Psoas muscle (tissue), 8 donors: Measurements from ENCODE around the gene SGMS1. TPM values are rescaled to one million over a fixed set of nuclear protein-coding genes. Genes with fewer than 3 reads are reported as not detected.
A peak's percentile ranks its signal among the peaks of the same experiment; 100 is the strongest.

Experiments
- ATAC-seq, 4 donors: fragments of 200-7000 bp; cut with Tn5 transposase; one replicate each; pipeline ENCODE4 v1.9.1; 2020; ENCODE audit warnings: moderate library complexity in 3 of 4, mild to moderate bottlenecking in 2 of 4
- DNase-seq, 2 donors: peaks; one replicate each; pipeline ENCODE4 v3.0.0-alpha.2; 2020
- H3K27ac ChIP-seq: fragments of 200-600 bp; one replicate; pipeline ENCODE4 v1.8.0; 2022
- H3K27me3 ChIP-seq, 3 donors: fragments of 200-600 bp in 1 of 3; one replicate each; pipeline versions ENCODE4 v1.6.1 to v1.8.0; 2013 to 2022; ENCODE audit warnings: low read length in 2 of 3, mild to moderate bottlenecking in 2 of 3, moderate library complexity in 1 of 3; ENCODE audit not compliant: insufficient read depth in 3 of 3
- H3K36me3 ChIP-seq, 2 donors: fragments of 200-600 bp in 1 of 2; one replicate each; pipeline versions ENCODE4 v1.6.1 to v1.8.0; 2013 to 2022; ENCODE audit warnings: low read depth in 1 of 2, mild to moderate bottlenecking in 1 of 2, moderate library complexity in 1 of 2; ENCODE audit not compliant: insufficient read depth in 1 of 2
- H3K4me1 ChIP-seq: fragments of 200-600 bp; one replicate; pipeline ENCODE4 v1.8.0; 2022
- H3K4me3 ChIP-seq: fragments of 200-600 bp; one replicate; pipeline ENCODE4 v1.8.0; 2022; ENCODE audit warnings: mild to moderate bottlenecking
- H3K9me3 ChIP-seq: fragments of 200-600 bp; one replicate; pipeline ENCODE4 v1.8.0; 2022
- CTCF ChIP-seq: fragments of 200-600 bp; IDR thresholded peaks from one replicate; pipeline ENCODE4 v1.8.0; 2022; ENCODE audit warnings: antibody characterized with exemption
- WGBS, 3 donors: extraction: QIAGEN DNeasy Blood & Tissue Kit; methylation state at CpG; one replicate each; pipeline versions ENCODE4 v1.1.6 to v1.1.7; 2013; 5-methylcytosine and 5-hydroxymethylcytosine counted together
- intact Hi-C, 2 donors: fragments of 100-400 bp; cut with DNase I; formaldehyde crosslinking; loops; one replicate each; pipeline versions ENCODE4 v1.11.0 to v1.14.2; 2022
- polyA plus RNA-seq, 3 donors: library from polyadenylated mRNA; stranded (reverse); fragments of 200-250 nt; gene quantifications; one replicate each; pipeline ENCODE4 v1.2.3, GENCODE V29; 2013
- total RNA-seq, 4 donors: library from RNA; stranded (reverse); fragmentation: NEBNext Ultra II Directional in 2 of 4; extraction: Animal tissue kit (Norgen Biotek cat#: 25700) in 2 of 4; gene quantifications; one replicate each; pipeline versions ENCODE4 v1.2.1 to v1.2.4, GENCODE V29; 2021 to 2023
- donor health status: healthy with polysubstance abuse.
- donor health status: DM: no; HTN: no; CAD: no; lungs with moderate emphysema.
- donor health status: Bipolar disorder and iron deficiency.
- donor health status: healthy.
- donor health status: DM: yes; HTN: yes; CAD: no.
- donor health status: DM: no; HTN: no; CAD: no.
- donor health status: DM: no; HTN: no; CAD: no.
- donor health status: DM: yes; HTN: yes; CAD: no.

The SGMS1 gene
- total and polyA plus RNA-seq, 7 donors = 6.2 to 16.7 (median 11.3) TPM

GRCh38 chr10:50437248-50437647 lies 186.5 kb downstream of the SGMS1 start:
- peaks cover 0 to 8% of the 10 kb centered on the region in 2 donors for H3K36me3 ChIP-seq
- no peak for DNase-seq
- no peaks in the 10 kb centered on the region for H3K9me3 ChIP-seq
- intact Hi-C loops = no loop called here
- H3K4me1 ChIP-seq = peaks cover 7% of the 10 kb centered on the region
- H3K27ac ChIP-seq = no peak overlapping the region
- H3K4me3 ChIP-seq = no peak overlapping the region
- 86 to 94% (median 93%) methylated on average over 1 of the region's 1 CpG for WGBS, 3 donors
- ATAC-seq = no peak
- H3K27me3 ChIP-seq = no peaks in the 10 kb centered on the region
- TF ChIP-seq CTCF = no peak

- Histone ChIP-seq H3K36me3 (peaks cover 0 to 8% of the 10 kb centered on the region in 2 donors), H3K4me3 (no peak overlapping the region), H3K9me3 (no peaks in the 10 kb centered on the region), H3K27ac (no peak overlapping the region), H3K27me3 (no peaks in the 10 kb centered on the region), H3K4me1 (peaks cover 11% of the 10 kb centered on the region)
- ATAC-seq (no peak), DNase-seq (no peak)
- 94 to 98% (median 96%) methylated on average over 4 of the region's 4 CpGs for WGBS, 3 donors
- intact Hi-C loops = no loop called here
- TF ChIP-seq CTCF = no peak
Observed at GRCh38 chr10:50436805-50437204, 187.0 kb downstream of the SGMS1 start.

- no peak for TF ChIP-seq CTCF
- H3K36me3 ChIP-seq = peaks cover 0 to 8% of the 10 kb centered on the region in 2 donors
- intact Hi-C loops = no loop called here
- DNase-seq = no peak
- H3K27ac ChIP-seq = no peak overlapping the region
- ATAC-seq = no peak
- no peaks in the 10 kb centered on the region for H3K9me3 ChIP-seq
- H3K27me3 ChIP-seq = no peaks in the 10 kb centered on the region
- no peak overlapping the region for H3K4me3 ChIP-seq
- H3K4me1 ChIP-seq = peaks cover 22% of the 10 kb centered on the region
- 97 to 100% (median 100%) methylated on average over 1 of the region's 1 CpG for WGBS, 3 donors
Observed at GRCh38 chr10:50432211-50433009, 191.3 kb downstream of the SGMS1 start.

- H3K4me3 ChIP-seq = peak overlapping the region; percentile 19
- DNase-seq (no peak), ATAC-seq (peak in 1 of 4 donors; percentile 48)
- peak overlapping the region; percentile 55 for H3K27ac ChIP-seq
- intact Hi-C loops = no loop called here
- no peaks in the 10 kb centered on the region for H3K9me3 ChIP-seq
- H3K36me3 ChIP-seq = peaks cover 0 to 8% of the 10 kb centered on the region in 2 donors
- 16 to 30% (median 16%) methylated on average over 3 of the region's 3 CpGs for WGBS, 3 donors
- H3K4me1 ChIP-seq = peaks cover 22% of the 10 kb centered on the region
- TF ChIP-seq CTCF = no peak
- H3K27me3 ChIP-seq = no peaks in the 10 kb centered on the region
Observed at GRCh38 chr10:50431791-50432190, 192.0 kb downstream of the SGMS1 start.

- peak overlapping the region; percentile 19 for H3K4me3 ChIP-seq
- no peaks in the 10 kb centered on the region for H3K27me3 ChIP-seq
- intact Hi-C loops = no loop called here
- no peaks in the 10 kb centered on the region for H3K9me3 ChIP-seq
- DNase-seq (no peak), ATAC-seq (no peak)
- 40 to 55% (median 45%) methylated on average over 4 of the region's 4 CpGs for WGBS, 3 donors
- no peak for TF ChIP-seq CTCF
- H3K36me3 ChIP-seq = peaks cover 0 to 8% of the 10 kb centered on the region in 2 donors
- H3K4me1 ChIP-seq = peaks cover 22% of the 10 kb centered on the region
- peak overlapping the region; percentile 55 for H3K27ac ChIP-seq
Observed at GRCh38 chr10:50431133-50431532, 192.6 kb downstream of the SGMS1 start.
